AG04450 (cell line): Measurements from ENCODE around the gene RETREG3. TPM values are rescaled to one million over a fixed set of nuclear protein-coding genes. Genes with fewer than 3 reads are reported as not detected.
"Not testable (repeated sequence)": the region's sequence is repeated elsewhere in the genome, so short reads cannot be mapped to it uniquely, and the experiment has no call there.

Experiments
- CTCF ChIA-PET: fragments of 300-600, 350-600 bp; formaldehyde crosslinking; extraction: SDS; loops from one replicate; lab custom pipeline; 2022; ENCODE audit warnings: antibody characterized with exemption, inconsistent platforms; lab: Charles Lee
- POLR2A ChIA-PET: fragments of 350-600 bp; formaldehyde crosslinking; extraction: SDS; loops from one replicate; lab custom pipeline; 2021; ENCODE audit warnings: antibody characterized with exemption, inconsistent platforms; lab: Yijun Ruan, JAX
- DNase-seq: peaks from one replicate; pipeline ENCODE4 v3.0.0-alpha.2; 2011; ENCODE audit warnings: low read depth, low spot score
- H3K27ac ChIP-seq: one replicate; pipeline ENCODE4 v1.5.1; 2012; ENCODE audit warnings: low read depth, low read length, control low read depth
- H3K27me3 ChIP-seq: one replicate; pipeline ENCODE4 v1.6.0; 2012; ENCODE audit warnings: low read length; ENCODE audit not compliant: control insufficient read depth, insufficient read depth
- H3K4me3 ChIP-seq: 2 replicates; pipeline ENCODE4 v1.5.1; 2011; ENCODE audit warnings: mild to moderate bottlenecking, low read depth, low read length, control low read depth
- H3K9me3 ChIP-seq: 2 replicates; pipeline ENCODE4 v1.5.1; 2012; ENCODE audit warnings: low read length; ENCODE audit not compliant: control insufficient read depth, insufficient read depth
- CTCF ChIP-seq: IDR thresholded peaks from 2 replicates; pipeline ENCODE4 v1.5.1; 2011; ENCODE audit warnings: low read depth, low read length, control low read depth, inconsistent platforms
- polyA plus RNA-seq: library from polyadenylated mRNA; depleted of rRNA; stranded (reverse); fragments of >200 nt; gene quantifications from 2 replicates; pipeline ENCODE4 v1.2.3, GENCODE V29; 2011

The RETREG3 gene
- polyA plus RNA-seq, 1 experiment: 27.5 TPM

GRCh38 chr17:42632949-42633444, 23.8 kb upstream of the RETREG3 start:
- TF ChIP-seq CTCF: no peak
- H3K4me3 ChIP-seq: no peak overlapping the region
- no peaks in the 10 kb centered on the region for H3K9me3 ChIP-seq
- DNase-seq: no peak
- H3K27ac ChIP-seq: no peak overlapping the region
- POLR2A ChIA-PET: no interaction called here
- CTCF ChIA-PET: no interaction called here
- H3K27me3 ChIP-seq: peaks cover 1% of the 10 kb centered on the region

- TF ChIP-seq CTCF: no peak
- POLR2A ChIA-PET: no interaction called here
- DNase-seq: no peak
Observed at GRCh38 chr17:42629411-42630009, 20.3 kb upstream of the RETREG3 start.

GRCh38 chr17:42627032-42627764, 18.0 kb upstream of the RETREG3 start:
- DNase-seq, H3K4me3 ChIP-seq, H3K9me3 ChIP-seq, POLR2A ChIA-PET, H3K27me3 ChIP-seq, H3K27ac ChIP-seq: not testable (repeated sequence)
- CTCF ChIA-PET: interaction anchor here (0.7 kb wide), 1 partner anchor 71 kb away, joined by 4 read pairs; no protein-coding TSS in a partner anchor

More at GRCh38 chr17:42629411-42630009, 20.3 kb upstream of the RETREG3 start:
- H3K27me3 ChIP-seq: peaks cover 2% of the 10 kb centered on the region
- H3K4me3 ChIP-seq: no peak overlapping the region
- H3K9me3 ChIP-seq: no peaks in the 10 kb centered on the region
- CTCF ChIA-PET: no interaction called here
- no peak overlapping the region for H3K27ac ChIP-seq

- no peak for TF ChIP-seq CTCF
- Histone ChIP-seq H3K27me3 (peaks cover 4% of the 10 kb centered on the region), H3K4me3 (no peak overlapping the region), H3K9me3 (no peaks in the 10 kb centered on the region), H3K27ac (no peak overlapping the region)
- POLR2A ChIA-PET: no interaction called here
- CTCF ChIA-PET: interaction anchor here (1.4 kb wide), 2 partner anchors 14 to 46 kb away, joined by 4 to 5 read pairs; partner anchors contain the start of genes RETREG3 and TUBG1
- DNase-seq: no peak
Observed at GRCh38 chr17:42623732-42624596, 14.8 kb upstream of the RETREG3 start.

GRCh38 chr17:42623271-42623670, 14.1 kb upstream of the RETREG3 start:
- H3K4me3 ChIP-seq: no peak overlapping the region
- peaks cover 4% of the 10 kb centered on the region for H3K27me3 ChIP-seq
- ChIA-PET POLR2A (no interaction called here), CTCF (interaction anchor here (1.4 kb wide), 2 partner anchors 14 to 45 kb away, joined by 4 to 5 read pairs; partner anchors contain the start of genes RETREG3 and TUBG1)
- H3K9me3 ChIP-seq: no peaks in the 10 kb centered on the region
- no peak overlapping the region for H3K27ac ChIP-seq
- TF ChIP-seq CTCF: no peak
- DNase-seq: no peak

GRCh38 chr17:42621987-42622386, 12.8 kb upstream of the RETREG3 start:
- CTCF ChIA-PET, H3K4me3 ChIP-seq, H3K9me3 ChIP-seq, H3K27ac ChIP-seq, DNase-seq, H3K27me3 ChIP-seq: not testable (repeated sequence)
- POLR2A ChIA-PET: interaction anchor here (1.1 kb wide), 1 partner anchor 12 kb away, joined by 4 read pairs; the partner anchor contains the start of genes RETREG3 and TUBG1
